Activated naive CD8-positive, alpha-beta T cell treated with anti-CD3 and anti-CD28 coated beads, Interleukin-2, amount 10 ng/mL, durations not matched to agents 7 days and 5 days (primary cell): Measurements from ENCODE around the gene DNAH1. TPM values are rescaled to one million over a fixed set of nuclear protein-coding genes. Genes with fewer than 3 reads are reported as not detected.

Source experiments
- ATAC-seq: fragments of 150-1000 bp; cut with Tn5 transposase; one replicate; pipeline ENCODE4 v1.10.0; 2021; ENCODE audit warnings: low read depth, moderate library complexity
- POLR2A ChIA-PET: fragments of 350-600 bp; sonication (Branson Sonifier 250); formaldehyde crosslinking; loops from one replicate; lab custom pipeline; 2021; ENCODE audit warnings: antibody characterized with exemption; lab: Charles Lee
- DNase-seq: peaks from one replicate; pipeline ENCODE4 v3.0.0; 2021
- H3K27ac Mint-ChIP-seq: one replicate; pipeline ENCODE4 v1.8.0; 2022; ENCODE audit warnings: mild to moderate bottlenecking, mixed read lengths
- H3K27me3 Mint-ChIP-seq: one replicate; pipeline ENCODE4 v1.8.0; 2022; ENCODE audit warnings: mild to moderate bottlenecking, moderate library complexity, mixed read lengths
- H3K36me3 Mint-ChIP-seq: one replicate; pipeline ENCODE4 v1.8.0; 2021; ENCODE audit warnings: mild to moderate bottlenecking, mixed read lengths
- H3K4me1 Mint-ChIP-seq: one replicate; pipeline ENCODE4 v1.8.0; 2021; ENCODE audit warnings: mixed read lengths
- H3K4me3 Mint-ChIP-seq: one replicate; pipeline ENCODE4 v1.8.0; 2022; ENCODE audit warnings: mild to moderate bottlenecking, moderate library complexity, mixed read lengths
- H3K9me3 Mint-ChIP-seq: one replicate; pipeline ENCODE4 v1.8.0; 2021; ENCODE audit warnings: mixed read lengths
- total RNA-seq, 2 experiments: library from RNA; stranded (reverse); gene quantifications; one replicate each; pipeline ENCODE4 v1.2.3, GENCODE V29; 2021

DNAH1 gene
- total RNA-seq, 2 experiments from 2014 or later = 28.5 to 30.0 TPM

DNA sequence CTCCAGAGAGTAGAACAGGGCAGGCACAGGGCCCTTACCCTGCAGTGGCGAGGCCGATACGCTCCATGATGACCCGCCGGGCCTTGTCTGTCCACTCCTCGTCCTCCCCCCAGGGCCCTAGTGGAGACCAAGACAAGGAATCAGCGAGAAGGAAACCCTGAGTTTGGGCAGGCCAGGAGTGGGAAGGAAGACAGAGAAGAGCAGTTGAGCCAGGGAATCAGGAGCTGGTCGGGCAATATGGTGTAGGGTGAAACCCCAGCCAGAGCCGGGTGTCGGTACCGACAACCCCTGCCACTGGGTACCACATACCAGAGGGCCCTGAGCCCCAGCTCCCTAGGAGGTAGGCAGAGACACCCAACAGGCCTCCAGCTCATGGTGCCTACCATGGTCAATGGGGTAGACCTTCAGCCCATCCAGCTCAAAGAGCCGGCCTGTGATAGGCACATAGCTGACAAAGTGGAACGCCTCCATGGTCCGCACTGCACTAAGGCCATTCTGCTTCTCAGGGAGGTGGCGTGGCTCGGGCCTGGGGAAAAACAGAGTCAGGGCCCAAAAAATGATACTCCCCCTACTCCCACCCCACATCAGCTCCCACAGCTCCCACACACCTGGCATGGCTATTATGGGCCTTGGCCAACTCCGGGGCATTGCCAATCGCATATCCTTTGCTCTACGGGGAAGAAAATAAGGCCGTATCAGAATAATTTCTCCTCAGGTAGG lies 90.8 kb downstream of the DNAH1 start:
- DNase-seq (peak; percentile 19), ATAC-seq (no peak)
- H3K4me3 Mint-ChIP-seq = no peak overlapping the region
- H3K27me3 Mint-ChIP-seq = no peaks in the 10 kb centered on the region
- no peaks in the 10 kb centered on the region for H3K9me3 Mint-ChIP-seq
- no peak overlapping the region for H3K27ac Mint-ChIP-seq
- POLR2A ChIA-PET = no interaction called here
- peaks cover 19% of the 10 kb centered on the region for H3K36me3 Mint-ChIP-seq
- H3K4me1 Mint-ChIP-seq = peaks cover 22% of the 10 kb centered on the region

DNA sequence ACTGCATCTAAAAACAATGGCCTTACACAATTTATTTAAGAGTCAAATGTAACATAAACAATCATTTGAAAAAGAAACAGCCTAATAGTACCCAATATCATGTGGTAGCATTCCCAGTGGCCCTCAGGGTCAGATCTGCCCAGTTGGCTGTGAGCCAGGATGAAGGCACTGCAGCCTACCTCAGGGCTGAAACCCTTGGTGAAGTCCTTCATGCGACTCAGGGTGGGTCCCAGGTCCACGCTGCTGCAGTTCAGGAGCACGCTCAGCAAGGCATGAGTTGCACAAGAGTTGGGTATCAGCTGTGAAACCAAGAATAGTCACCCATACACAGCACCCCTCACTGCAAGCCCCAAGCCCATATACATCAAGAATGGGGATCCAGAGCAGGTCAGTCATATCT lies 91.7 kb downstream of the DNAH1 start:
- POLR2A ChIA-PET = no interaction called here
- H3K27me3 Mint-ChIP-seq = no peaks in the 10 kb centered on the region
- ATAC-seq = no peak

DNA sequence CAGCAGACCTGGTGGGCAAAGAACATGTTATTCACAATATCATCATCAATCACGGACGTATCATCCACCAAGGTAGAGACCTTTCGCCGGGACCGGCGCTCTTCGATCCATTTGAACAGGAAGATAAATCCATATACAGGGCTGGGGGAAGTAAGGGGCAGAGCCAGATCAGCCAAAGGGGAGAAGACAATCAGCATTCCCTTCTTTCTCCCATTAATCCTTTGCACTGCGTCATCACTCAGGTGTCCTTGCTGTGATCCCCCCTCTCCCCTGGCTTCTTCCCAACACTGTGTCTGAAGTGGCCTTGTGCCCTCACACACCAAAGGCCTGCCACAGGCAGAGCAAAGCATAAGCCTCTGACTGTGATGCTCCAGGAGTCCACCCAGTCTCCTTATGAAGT lies 92.3 kb downstream of the DNAH1 start:
- ATAC-seq = no peak
- Mint-ChIP-seq H3K27me3 (no peaks in the 10 kb centered on the region), H3K4me3 (peak overlapping the region; percentile 98), H3K9me3 (no peaks in the 10 kb centered on the region), H3K27ac (peak overlapping the region; percentile 96), H3K4me1 (peaks cover 29% of the 10 kb centered on the region), H3K36me3 (peaks cover 17% of the 10 kb centered on the region)
- no peak for DNase-seq
- POLR2A ChIA-PET = no interaction called here

More for the DNA sequence above, 91.7 kb downstream of the DNAH1 start:
- no peak overlapping the region for H3K27ac Mint-ChIP-seq
- peaks cover 18% of the 10 kb centered on the region for H3K36me3 Mint-ChIP-seq
- DNase-seq = peak; percentile 20
- H3K4me3 Mint-ChIP-seq = no peak overlapping the region
- peaks cover 29% of the 10 kb centered on the region for H3K4me1 Mint-ChIP-seq
- no peaks in the 10 kb centered on the region for H3K9me3 Mint-ChIP-seq

DNA sequence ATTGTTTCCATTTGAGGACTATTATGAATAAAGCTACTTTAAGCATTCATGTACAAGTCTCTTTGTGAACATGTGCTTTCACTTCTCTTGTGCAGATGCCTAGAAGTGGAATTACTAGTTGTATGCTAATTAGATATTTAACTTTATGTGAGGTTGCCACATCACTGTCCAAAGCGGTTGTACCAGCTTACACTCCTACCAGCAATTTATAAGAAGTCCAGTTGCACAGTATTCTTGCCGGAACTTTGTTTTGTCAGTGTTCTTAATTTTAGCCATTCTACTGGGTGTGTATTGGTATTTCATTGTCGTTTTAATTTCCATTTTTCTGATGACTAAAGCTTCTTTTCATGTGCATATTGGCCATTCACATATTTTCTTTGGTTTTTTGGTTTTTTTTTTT lies 99.7 kb downstream of the DNAH1 start:
- H3K4me1 Mint-ChIP-seq = peaks cover 17% of the 10 kb centered on the region
- no peaks in the 10 kb centered on the region for H3K9me3 Mint-ChIP-seq
- H3K27ac Mint-ChIP-seq = no peak overlapping the region
- H3K27me3 Mint-ChIP-seq = no peaks in the 10 kb centered on the region
- DNase-seq = no peak
- peaks cover 4% of the 10 kb centered on the region for H3K36me3 Mint-ChIP-seq
- POLR2A ChIA-PET = interaction anchor here (0.7 kb wide), 1 partner anchor 138 kb away, joined by 3 read pairs; no protein-coding TSS in a partner anchor
- H3K4me3 Mint-ChIP-seq = no peak overlapping the region
- no peak for ATAC-seq

DNA sequence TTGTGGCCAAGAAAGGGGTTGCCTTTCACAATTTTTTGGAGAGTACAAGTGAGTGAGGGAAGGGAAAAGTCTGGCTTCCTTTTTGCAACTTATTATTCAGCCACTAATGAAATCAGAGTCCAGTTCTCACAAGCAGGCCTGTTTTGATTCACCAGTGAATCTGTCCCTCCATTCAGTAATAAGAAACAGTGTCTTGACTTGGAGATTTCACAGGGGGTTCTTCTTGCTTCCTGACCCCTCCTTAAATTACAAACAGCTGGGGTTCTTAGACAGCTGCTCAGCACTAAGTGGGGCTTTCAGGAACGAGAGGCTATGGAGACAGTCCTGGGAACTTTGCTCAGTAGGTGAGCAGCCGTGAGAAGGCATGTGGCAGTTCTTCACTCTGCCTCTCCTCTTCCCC lies 104.3 kb downstream of the DNAH1 start:
- POLR2A ChIA-PET = no interaction called here
- Mint-ChIP-seq H3K36me3 (peaks cover 2% of the 10 kb centered on the region), H3K27me3 (peaks cover 1% of the 10 kb centered on the region), H3K9me3 (no peaks in the 10 kb centered on the region), H3K4me3 (no peak overlapping the region), H3K4me1 (no peaks in the 10 kb centered on the region), H3K27ac (no peak overlapping the region)
- no peak for DNase-seq
- ATAC-seq = no peak

DNA sequence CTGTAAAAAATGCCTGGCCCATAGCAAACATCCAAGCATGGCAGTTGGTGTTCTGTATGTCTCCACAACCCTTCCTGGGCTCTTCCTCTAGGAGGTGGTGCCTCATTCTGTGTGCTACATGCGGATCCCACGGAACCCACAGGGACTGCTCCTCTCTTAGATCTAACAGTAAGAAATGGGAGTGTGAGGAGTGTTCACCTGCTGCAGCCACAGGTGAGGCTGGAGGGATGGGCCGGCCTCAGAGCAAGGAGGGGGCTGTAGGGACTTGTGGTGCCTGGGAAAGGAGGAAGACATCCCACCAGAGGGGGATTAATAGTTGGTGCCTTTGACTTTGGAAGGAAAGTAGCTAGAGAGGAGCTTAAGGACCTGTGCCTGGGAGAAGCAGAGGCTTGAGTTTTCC lies 106.5 kb downstream of the DNAH1 start:
- POLR2A ChIA-PET = interaction anchor here (1.0 kb wide), 1 partner anchor 11 kb away, joined by 4 read pairs; no protein-coding TSS in a partner anchor
- Mint-ChIP-seq H3K27ac (no peak overlapping the region), H3K4me3 (no peak overlapping the region), H3K9me3 (no peaks in the 10 kb centered on the region), H3K36me3 (no peaks in the 10 kb centered on the region), H3K4me1 (no peaks in the 10 kb centered on the region), H3K27me3 (peaks cover 3% of the 10 kb centered on the region)
- DNase-seq = no peak
- no peak for ATAC-seq

DNA sequence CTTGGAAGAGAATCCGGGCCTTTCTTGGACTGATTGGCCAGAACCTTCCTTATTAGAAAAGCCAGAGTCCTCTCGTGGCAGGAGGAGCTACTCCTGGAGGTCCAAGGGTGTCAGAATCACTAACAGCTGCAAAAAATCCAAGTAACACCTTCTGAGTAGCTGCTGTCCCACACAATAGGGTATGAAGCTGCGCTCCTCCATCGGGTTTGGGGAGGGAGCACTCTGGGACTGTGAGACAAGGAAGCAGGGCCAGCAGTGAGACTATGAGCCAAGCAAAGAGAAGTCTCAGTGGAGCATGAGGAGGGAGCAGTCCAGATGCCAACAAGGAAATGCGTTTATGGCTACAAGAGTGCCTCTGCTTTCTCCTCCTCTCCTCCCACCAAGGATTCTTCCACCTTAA lies 107.1 kb downstream of the DNAH1 start:
- peaks cover 3% of the 10 kb centered on the region for H3K27me3 Mint-ChIP-seq
- DNase-seq = no peak
- H3K4me1 Mint-ChIP-seq = no peaks in the 10 kb centered on the region
- H3K27ac Mint-ChIP-seq = no peak overlapping the region
- H3K4me3 Mint-ChIP-seq = no peak overlapping the region
- no peak for ATAC-seq
- H3K9me3 Mint-ChIP-seq = no peaks in the 10 kb centered on the region
- H3K36me3 Mint-ChIP-seq = no peaks in the 10 kb centered on the region
- POLR2A ChIA-PET = interaction anchor here (1.0 kb wide), 1 partner anchor 11 kb away, joined by 4 read pairs; no protein-coding TSS in a partner anchor

DNA sequence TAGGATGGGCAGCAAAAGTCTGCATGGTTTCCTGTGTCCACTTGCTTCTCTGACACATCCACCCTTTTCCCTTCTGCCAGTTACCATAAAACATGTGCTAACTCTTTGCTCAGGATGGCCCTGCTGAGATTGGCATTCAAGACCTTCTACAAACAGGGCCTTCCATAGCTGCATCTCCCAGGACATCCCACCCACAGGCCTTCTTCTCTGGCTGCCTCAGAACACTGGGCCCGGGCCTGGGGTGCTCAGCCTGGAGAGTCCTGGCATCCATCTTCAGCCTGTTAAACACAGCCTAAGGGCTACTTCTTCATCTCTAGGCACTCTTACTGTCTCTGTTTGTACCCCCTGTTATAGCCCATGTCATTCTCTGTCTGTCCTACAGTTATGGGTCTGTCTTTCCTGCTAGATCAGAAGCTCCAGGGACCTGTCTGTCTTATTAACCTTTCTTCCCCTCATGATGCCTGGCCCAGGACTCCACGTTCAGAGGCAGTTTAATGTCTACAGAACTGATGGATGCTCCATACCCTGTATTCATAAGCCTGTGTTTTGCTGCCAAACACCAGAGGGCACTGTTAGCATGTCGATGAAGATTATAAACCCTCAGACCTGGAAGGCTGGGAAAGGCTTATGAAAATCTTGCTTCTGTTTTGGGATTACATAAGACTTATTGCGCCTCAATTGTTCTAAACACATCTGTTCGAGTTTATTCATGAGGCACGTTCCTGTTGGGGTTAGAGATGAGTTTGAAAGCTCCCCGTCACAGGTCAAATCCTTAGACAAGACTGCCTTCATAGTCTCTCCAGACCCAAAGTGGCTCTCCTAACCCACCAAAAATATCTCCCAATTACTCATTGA lies 112.3 kb downstream of the DNAH1 start:
- no peak overlapping the region for H3K27ac Mint-ChIP-seq
- POLR2A ChIA-PET = interaction anchor here (1.1 kb wide), 1 partner anchor 16 kb away, joined by 4 read pairs; no protein-coding TSS in a partner anchor

DNA sequence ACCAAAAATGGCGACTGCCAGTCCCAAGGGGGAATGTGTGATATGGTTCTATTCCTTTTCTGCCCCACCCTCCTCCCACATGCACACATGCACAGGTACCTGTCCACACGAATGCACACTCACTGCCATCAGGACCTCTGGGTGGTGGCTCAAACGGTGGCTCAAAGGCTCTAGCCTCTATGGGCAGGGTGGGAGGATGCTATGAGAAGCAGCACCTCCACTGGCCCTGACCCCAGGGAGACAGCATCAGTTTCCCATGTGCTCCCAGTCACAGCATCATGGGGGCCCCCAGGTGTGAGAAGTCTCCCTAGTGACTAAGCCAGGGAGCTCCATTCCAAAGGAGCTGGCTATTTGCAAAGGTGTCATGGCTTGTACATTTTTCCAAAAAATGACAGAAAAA lies 112.9 kb downstream of the DNAH1 start:
- Mint-ChIP-seq H3K4me1 (peaks cover 1% of the 10 kb centered on the region), H3K4me3 (no peak overlapping the region), H3K9me3 (no peaks in the 10 kb centered on the region), H3K36me3 (no peaks in the 10 kb centered on the region), H3K27ac (no peak overlapping the region), H3K27me3 (peaks cover 6% of the 10 kb centered on the region)
- no peak for DNase-seq
- POLR2A ChIA-PET = no interaction called here
- no peak for ATAC-seq

More for the DNA sequence above, 112.3 kb downstream of the DNAH1 start:
- Mint-ChIP-seq H3K9me3 (no peaks in the 10 kb centered on the region), H3K27me3 (peaks cover 6% of the 10 kb centered on the region), H3K4me3 (no peak overlapping the region), H3K4me1 (peaks cover 1% of the 10 kb centered on the region), H3K36me3 (no peaks in the 10 kb centered on the region)
- no peak for DNase-seq
- peak; percentile 62 for ATAC-seq

DNA sequence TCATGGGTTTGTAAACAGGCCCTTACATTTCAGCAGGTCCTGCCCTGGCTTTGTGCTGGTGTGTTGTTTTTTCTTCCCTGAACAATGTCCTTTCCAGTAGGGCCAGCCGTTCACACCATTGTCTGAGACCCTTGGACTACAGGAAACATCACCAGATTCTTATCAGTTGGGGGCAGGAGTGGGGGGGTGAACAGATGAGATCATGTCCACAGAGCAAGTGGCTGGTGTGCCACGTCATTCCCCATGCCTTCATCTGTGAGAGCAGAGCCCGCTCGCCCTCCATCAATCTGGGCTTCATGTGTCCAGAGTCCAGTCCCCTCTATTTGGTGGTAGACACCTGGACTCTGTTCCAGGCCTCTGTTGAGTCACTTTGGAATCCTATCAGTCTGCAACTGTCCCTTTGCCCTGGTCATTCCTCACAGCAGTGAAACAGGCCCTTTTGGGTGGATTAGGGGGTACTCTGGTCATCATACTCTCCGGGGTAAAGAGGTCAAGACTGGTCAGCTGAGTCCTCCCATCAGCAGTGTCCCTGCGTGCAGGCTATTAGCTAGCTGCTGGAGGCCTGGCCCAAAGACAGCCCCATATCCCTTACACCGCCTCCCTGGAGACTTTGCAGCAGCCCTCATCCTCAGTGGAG lies 113.8 kb downstream of the DNAH1 start:
- POLR2A ChIA-PET = no interaction called here
- Mint-ChIP-seq H3K4me3 (no peak overlapping the region), H3K9me3 (no peaks in the 10 kb centered on the region), H3K4me1 (peaks cover 1% of the 10 kb centered on the region), H3K27me3 (peaks cover 8% of the 10 kb centered on the region), H3K27ac (no peak overlapping the region), H3K36me3 (no peaks in the 10 kb centered on the region)
- DNase-seq (no peak), ATAC-seq (no peak)

DNA sequence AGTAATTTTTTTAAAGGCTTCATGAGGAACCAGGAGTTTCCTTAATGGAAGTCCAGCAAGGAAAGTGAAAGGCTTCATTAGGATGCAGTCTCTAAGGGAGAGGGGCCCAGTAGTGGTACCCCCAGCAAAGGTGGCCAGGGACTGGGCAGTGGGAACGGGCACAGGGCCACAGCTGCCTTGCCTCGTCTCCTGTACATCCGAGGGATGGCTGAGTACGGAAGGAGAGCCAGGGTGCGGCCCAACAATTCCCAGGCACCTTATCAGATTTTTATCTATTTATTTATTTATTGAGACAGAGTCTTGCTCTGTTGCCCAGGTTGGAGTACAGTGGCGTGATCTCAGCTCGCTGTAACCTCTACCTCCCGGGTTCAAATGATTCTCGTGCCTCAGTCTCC lies 114.3 kb downstream of the DNAH1 start:
- POLR2A ChIA-PET = no interaction called here
- Mint-ChIP-seq H3K27ac (no peak overlapping the region), H3K9me3 (no peaks in the 10 kb centered on the region), H3K36me3 (no peaks in the 10 kb centered on the region), H3K4me1 (peaks cover 1% of the 10 kb centered on the region), H3K27me3 (peaks cover 7% of the 10 kb centered on the region), H3K4me3 (no peak overlapping the region)
- no peak for DNase-seq
- no peak for ATAC-seq

DNA sequence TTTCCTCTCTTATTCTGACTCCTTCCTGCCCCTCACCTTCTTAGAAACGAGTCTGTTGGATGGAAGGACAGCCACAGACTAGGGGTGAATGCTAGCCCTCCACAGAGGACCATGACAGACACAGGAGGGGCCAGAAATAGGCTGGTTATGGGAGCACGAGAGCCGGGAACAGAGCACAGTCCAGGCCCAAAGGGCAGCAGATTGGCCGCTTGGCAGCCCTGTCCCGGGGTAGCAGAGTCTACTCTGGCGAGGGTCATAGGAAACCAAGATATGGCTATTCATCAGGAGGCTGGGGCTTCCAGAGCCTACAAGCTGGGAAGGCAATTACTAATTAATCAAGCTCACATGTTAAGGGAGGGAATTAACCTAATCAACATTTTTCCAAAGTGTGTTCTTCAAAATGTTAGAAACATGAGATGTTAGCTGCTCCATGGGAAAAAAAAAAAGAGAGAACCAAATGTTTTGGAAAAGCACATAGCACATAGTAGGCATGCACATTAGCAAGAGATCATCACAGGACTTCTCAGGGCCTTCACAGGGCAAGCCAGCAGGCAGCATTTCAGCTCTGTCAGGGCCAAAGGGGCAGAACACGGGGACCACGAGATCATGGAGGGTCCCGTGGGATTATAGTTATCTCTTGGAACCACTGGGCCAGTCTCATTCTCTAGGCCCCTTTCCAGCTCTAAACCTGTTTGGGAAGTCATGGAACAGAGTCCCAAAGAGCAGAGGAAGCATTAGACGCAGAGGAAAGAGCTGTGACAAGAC lies 115.5 kb downstream of the DNAH1 start:
- peaks cover 1% of the 10 kb centered on the region for H3K4me1 Mint-ChIP-seq
- POLR2A ChIA-PET = interaction anchor here (0.6 to 0.7 kb wide), 3 partner anchors 140 to 377 kb away, joined by 3 to 4 read pairs (median 3); no protein-coding TSS in a partner anchor
- H3K27ac Mint-ChIP-seq = no peak overlapping the region
- no peak for ATAC-seq
- no peak for DNase-seq
- no peaks in the 10 kb centered on the region for H3K36me3 Mint-ChIP-seq
- no peak overlapping the region for H3K4me3 Mint-ChIP-seq
- H3K9me3 Mint-ChIP-seq = no peaks in the 10 kb centered on the region
- peaks cover 5% of the 10 kb centered on the region for H3K27me3 Mint-ChIP-seq
